Ishikawa (cell line): Measurements from ENCODE around the gene TNFRSF19.
A peak's percentile ranks its signal among the peaks of the same experiment; 100 is the strongest.

Experiments
- CEBPB ChIP-seq: IDR thresholded peaks from 2 replicates; pipeline ENCODE4 v1.6.1; 2012
- CREB1 ChIP-seq: IDR thresholded peaks from 2 replicates; pipeline ENCODE4 v1.6.1; 2012; ENCODE audit warnings: low read depth
- EGR1 ChIP-seq: IDR thresholded peaks from 2 replicates; pipeline ENCODE4 v1.6.1; 2012
- EP300 ChIP-seq: IDR thresholded peaks from 2 replicates; pipeline ENCODE4 v1.6.1; 2012; ENCODE audit warnings: borderline replicate concordance
- FOXM1 ChIP-seq: IDR thresholded peaks from 2 replicates; pipeline ENCODE4 v1.6.1; 2012; ENCODE audit warnings: low read depth, borderline replicate concordance
- MAX ChIP-seq: IDR thresholded peaks from 2 replicates; pipeline ENCODE4 v1.6.1; 2012
- NFIC ChIP-seq: IDR thresholded peaks from 2 replicates; pipeline ENCODE4 v1.6.1; 2012
- RAD21 ChIP-seq: IDR thresholded peaks from 2 replicates; pipeline ENCODE4 v1.6.1; 2012; ENCODE audit warnings: low read depth
- REST ChIP-seq: IDR thresholded peaks from 2 replicates; pipeline ENCODE4 v1.6.1; 2012; ENCODE audit warnings: low read depth, mild to moderate bottlenecking
- TAF1 ChIP-seq: IDR thresholded peaks from 2 replicates; pipeline ENCODE4 v1.6.1; 2012; ENCODE audit warnings: low read depth, mild to moderate bottlenecking
- TCF12 ChIP-seq: IDR thresholded peaks from 2 replicates; pipeline ENCODE4 v1.6.1; 2012; ENCODE audit warnings: low read depth
- TEAD4 ChIP-seq: IDR thresholded peaks from 2 replicates; pipeline ENCODE4 v1.6.1; 2012
- USF1 ChIP-seq: IDR thresholded peaks from 2 replicates; pipeline ENCODE4 v1.6.1; 2012
- YY1 ChIP-seq: IDR thresholded peaks from 2 replicates; pipeline ENCODE4 v1.6.1; 2012; ENCODE audit warnings: low read depth
- ZBTB7A ChIP-seq: IDR thresholded peaks from 2 replicates; pipeline ENCODE4 v1.6.1; 2012; ENCODE audit warnings: low read depth

Gene TNFRSF19

DNA sequence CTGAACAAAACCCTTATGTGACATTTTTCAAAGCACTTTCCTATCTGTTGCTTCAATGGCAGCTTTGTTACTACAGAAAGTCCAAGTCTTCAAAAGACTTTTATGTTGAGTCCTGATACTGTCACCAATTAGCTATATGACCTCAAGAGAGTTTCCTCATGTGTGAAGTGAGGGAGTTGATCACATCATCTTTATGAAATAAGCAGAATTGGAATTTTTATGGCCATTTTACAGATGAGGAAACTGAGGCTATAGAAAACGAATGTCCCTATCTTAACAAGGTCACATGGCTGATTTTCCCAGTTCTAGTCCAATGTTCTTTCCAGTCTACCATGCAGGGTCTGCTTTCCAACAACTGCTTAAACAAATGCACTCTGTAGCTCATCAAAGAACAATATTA lies 2.6 kb downstream of the TNFRSF19 start:
- TF ChIP-seq EGR1 (no peak), TCF12 (no peak), FOXM1 (no peak), MAX (no peak), RAD21 (no peak), YY1 (no peak), TAF1 (no peak), TEAD4 (no peak), NFIC (no peak), CREB1 (no peak), EP300 (no peak), USF1 (no peak)

GRCh38 chr13:23574421-23575145 lies 4.4 kb downstream of the TNFRSF19 start:
- TF ChIP-seq EP300 = no peak
- TF ChIP-seq CEBPB = no peak
- no peak for TF ChIP-seq YY1
- TF ChIP-seq ZBTB7A = no peak
- no peak for TF ChIP-seq REST
- TF ChIP-seq EGR1 = no peak
- no peak for TF ChIP-seq USF1
- TF ChIP-seq TAF1 = no peak

GRCh38 chr13:23575632-23576031 lies 5.4 kb downstream of the TNFRSF19 start:
- no peak for TF ChIP-seq TEAD4
- no peak for TF ChIP-seq REST
- TF ChIP-seq USF1 = no peak
- TF ChIP-seq FOXM1 = no peak
- no peak for TF ChIP-seq YY1
- TF ChIP-seq CREB1 = no peak
- TF ChIP-seq EGR1 = no peak
- no peak for TF ChIP-seq CEBPB
- TF ChIP-seq TAF1 = no peak
- no peak for TF ChIP-seq EP300
- no peak for TF ChIP-seq NFIC
- TF ChIP-seq TCF12 = no peak
- no peak for TF ChIP-seq MAX
- no peak for TF ChIP-seq RAD21
- TF ChIP-seq ZBTB7A = no peak

GRCh38 chr13:23578411-23579071 lies 8.3 kb downstream of the TNFRSF19 start:
- TF ChIP-seq USF1 (no peak), MAX (peak; percentile 56), RAD21 (peak; percentile 54)
